Measurements from ENCODE around the gene SLC30A7.

Gene SLC30A7

DNA sequence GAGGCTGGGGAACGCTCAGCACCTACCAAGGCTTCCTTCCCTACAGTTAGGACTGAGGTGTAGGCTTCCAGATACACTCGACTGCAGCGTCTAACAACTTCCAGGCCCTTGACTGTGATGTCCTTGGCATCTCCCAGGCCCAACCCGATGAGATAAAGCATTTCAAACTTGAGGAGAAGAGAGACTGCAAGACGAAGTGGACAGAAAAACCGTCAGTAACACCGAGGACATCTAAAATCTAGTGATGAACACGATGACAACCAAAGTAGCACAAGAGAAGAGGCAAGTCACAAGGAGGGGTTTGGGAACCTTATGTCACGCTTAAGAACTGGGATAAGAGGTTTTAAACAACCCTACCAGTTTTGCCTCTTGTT, 129.4 kb downstream of the SLC30A7 start:
- FAIRE-seq (no peak), DNase-seq (ENCODE audit: low spot score) (no peak)

DNA sequence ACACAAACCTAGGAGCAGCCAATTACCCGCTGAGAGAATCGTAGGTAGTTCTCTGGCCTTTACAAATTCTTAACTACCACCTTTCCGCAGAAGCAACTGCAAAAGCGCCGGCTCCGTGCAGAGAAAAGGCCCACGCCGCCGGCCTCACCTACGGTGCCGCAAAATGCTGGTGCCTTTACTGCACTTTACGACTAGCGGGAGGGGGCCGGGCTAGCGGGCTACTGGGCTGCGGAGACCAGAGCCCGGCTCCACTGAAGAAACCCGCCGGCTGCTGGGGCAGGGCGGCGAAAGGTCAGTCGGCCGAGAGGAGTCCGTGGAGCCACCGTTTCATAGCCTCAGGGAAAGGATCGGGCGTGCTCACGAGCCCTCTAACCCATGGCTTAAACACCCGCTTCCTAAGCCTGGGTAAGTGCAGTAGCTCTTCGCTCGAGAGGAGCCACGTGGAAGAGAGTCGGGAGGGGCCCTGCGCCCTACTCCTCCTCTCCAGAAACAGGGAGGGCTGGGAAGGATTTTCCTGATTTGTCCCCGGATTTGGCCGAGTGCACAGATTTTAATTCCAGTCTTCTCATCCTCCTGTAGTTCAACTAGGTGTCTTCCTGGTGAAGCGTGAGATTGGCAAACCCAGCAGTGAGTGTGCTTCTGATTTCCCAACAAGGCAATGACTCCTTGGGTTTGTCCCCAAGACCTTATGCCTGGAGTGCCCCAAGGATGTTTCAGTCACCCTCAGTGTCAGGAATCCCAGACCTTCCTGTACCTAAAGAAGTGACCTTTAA, 130.0 kb downstream of the SLC30A7 start, which contains the start of gene DPH5:
DPH5 (minus strand) TSS at position 128 of the 773 bp plus-strand sequence. CDS start 341 bp downstream, outside the sequence.
- peak; percentile 76 for DNase-seq (ENCODE audit: low spot score)
- peak; percentile 46 for FAIRE-seq

DNA sequence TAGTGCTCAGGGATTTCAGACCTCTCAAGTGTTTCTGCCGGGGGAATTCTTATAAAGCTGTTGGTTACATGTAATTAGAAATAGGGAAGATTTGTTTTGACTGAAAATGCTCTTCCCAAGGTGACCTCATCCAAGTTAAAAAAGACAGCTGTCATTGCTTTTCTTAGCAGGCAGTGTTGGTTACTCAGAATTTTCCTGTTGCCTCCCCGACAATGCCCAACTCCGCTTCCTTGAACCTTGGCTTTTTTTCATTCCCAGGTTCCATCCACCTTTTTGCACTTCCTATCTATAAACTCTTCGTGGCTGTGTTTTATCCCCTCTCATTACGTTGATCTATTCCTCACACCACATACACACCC, 130.5 kb downstream of the SLC30A7 start:
- DNase-seq (ENCODE audit: low spot score) (no peak), FAIRE-seq (no peak)

DNA sequence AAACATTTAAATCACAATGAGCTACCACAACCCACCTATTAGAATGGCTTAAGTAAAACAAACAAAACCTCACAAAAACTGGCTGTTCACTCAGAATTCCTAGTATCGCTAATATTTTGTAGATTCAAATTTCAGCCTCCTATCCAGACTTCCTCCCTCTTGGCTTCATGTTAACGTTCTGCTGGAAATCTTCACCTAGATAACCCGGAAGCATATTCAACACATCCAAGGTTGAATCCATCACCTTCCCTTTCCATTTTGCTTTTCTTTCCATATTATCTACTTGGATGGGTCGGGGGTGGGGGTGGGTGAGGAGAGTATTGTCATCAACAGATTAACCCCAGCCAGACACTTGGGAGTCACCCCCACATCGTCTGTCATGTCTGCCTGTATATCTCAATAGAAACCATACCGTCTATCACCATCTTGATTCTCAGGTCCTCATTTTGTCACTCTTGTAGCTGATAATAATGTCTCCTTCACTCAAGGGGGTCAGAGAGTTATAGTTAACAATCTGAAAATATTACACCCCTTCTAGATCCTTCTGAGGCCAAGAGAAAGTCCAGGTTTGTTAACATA, 131.4 kb downstream of the SLC30A7 start:
- DNase-seq (ENCODE audit: low spot score), result no peak
- FAIRE-seq, result no peak

DNA sequence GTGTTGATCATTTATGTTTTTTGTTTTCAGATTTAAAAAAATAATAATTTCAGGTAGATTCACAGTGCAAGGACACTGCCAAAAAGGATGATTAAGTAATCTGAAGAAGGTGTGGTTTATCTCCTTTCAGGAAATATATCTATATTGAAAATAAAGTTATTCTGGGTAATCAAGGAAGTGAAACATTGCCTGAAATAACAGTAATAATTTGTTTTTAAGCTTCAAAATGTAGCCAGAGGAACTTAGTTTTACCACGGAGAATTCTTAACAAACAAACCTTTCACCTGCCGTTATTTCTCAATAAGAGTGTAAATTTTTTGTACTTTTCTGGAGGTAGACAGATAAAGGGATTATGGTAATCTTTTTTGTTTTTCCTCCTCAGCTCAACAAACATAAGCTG, 132.6 kb downstream of the SLC30A7 start:
- no peak for FAIRE-seq
- no peak for DNase-seq (ENCODE audit: low spot score)

DNA sequence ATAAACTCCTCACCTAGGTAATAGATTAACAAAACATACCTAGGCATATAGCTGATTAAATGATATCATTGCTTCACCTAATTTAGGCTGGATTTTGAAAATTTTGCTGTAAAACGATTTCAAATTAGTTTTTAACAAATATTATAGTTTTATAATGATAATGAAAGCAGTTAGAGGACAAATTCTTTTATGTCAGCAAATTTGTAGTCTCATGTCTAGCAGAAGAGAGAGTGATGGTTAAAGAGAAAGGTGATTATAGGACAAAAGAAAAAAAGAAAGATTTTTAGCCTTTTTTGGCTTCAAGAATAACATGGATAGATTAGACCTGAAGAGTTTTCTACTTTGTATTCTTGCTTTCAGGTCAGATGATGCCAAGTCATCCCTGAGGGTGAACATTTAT, 133.3 kb downstream of the SLC30A7 start:
- FAIRE-seq (no peak), DNase-seq (ENCODE audit: low spot score) (no peak)

DNA sequence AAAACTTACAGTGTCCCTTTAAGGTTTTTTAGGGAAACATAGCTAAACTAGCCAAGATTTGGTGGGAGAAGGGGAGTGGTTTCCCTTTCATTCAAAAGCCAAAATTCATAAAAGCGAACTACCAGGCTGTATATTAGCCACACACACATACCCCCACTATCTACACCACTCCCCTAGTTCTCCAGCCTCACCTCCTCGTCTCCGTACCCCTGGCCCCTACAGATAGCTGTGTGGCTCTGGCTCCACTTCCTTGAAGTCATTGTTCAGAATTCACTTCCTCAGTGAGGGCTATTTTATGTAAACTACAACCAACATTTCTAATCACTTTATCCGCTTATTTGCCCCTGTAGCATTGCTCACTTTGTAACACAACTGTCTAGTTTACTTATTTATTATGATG, 135.0 kb downstream of the SLC30A7 start:
- FAIRE-seq, result no peak

More for the DNA sequence above, 135.0 kb downstream of the SLC30A7 start:
- DNase-seq (ENCODE audit: low spot score), result no peak

All from RCC 7860 (cell line).